H9 (cell line): ENCODE measurements around the gene CPSF6. TPM values are rescaled to one million over a fixed set of nuclear protein-coding genes. Genes with fewer than 3 reads are reported as not detected.
A peak's percentile ranks its signal among the peaks of the same experiment; 100 is the strongest.

Experiments used
- DNase-seq: peaks from one replicate; pipeline ENCODE4 v3.0.0-alpha.2; 2017
- H2AFZ ChIP-seq: one replicate; pipeline ENCODE4 v1.6.1; 2013; ENCODE audit warnings: mild to moderate bottlenecking, low read length, control low read depth, moderate library complexity
- H2AK5ac ChIP-seq: 2 replicates; pipeline ENCODE4 v1.6.1; 2013; ENCODE audit warnings: low read length, control low read depth, mixed read lengths; ENCODE audit not compliant: insufficient read length
- H2BK120ac ChIP-seq: one replicate; pipeline ENCODE4 v1.6.1; 2013; ENCODE audit warnings: low read depth, mild to moderate bottlenecking, low read length, control low read depth, inconsistent platforms; ENCODE audit not compliant: poor library complexity, severe bottlenecking
- H2BK12ac ChIP-seq: 2 replicates; pipeline ENCODE4 v1.6.1; 2013; ENCODE audit warnings: low read length, control low read depth, mixed read lengths, low read depth; ENCODE audit not compliant: insufficient read length
- H2BK15ac ChIP-seq: 2 replicates; pipeline ENCODE4 v1.6.1; 2013; ENCODE audit warnings: low read depth, low read length, control low read depth
- H2BK20ac ChIP-seq: one replicate; pipeline ENCODE4 v1.6.1; 2013; ENCODE audit warnings: low read depth, mild to moderate bottlenecking, low read length, control low read depth, inconsistent platforms; ENCODE audit not compliant: poor library complexity, severe bottlenecking
- H2BK5ac ChIP-seq: 2 replicates; pipeline ENCODE4 v1.6.1; 2013; ENCODE audit warnings: low read length, control low read depth, mixed read lengths; ENCODE audit not compliant: insufficient read length
- H3K14ac ChIP-seq: 2 replicates; pipeline ENCODE4 v1.6.1; 2013; ENCODE audit warnings: low read length, control low read depth; ENCODE audit not compliant: insufficient read depth
- H3K18ac ChIP-seq: 2 replicates; pipeline ENCODE4 v1.6.1; 2013; ENCODE audit warnings: low read depth, mild to moderate bottlenecking, mixed read lengths, low read length, control low read depth; ENCODE audit not compliant: insufficient read length
- H3K23ac ChIP-seq: 2 replicates; pipeline ENCODE4 v1.6.1; 2013; ENCODE audit warnings: low read length, control low read depth, mixed read lengths, low read depth; ENCODE audit not compliant: insufficient read length
- H3K23me2 ChIP-seq: 2 replicates; pipeline ENCODE4 v1.6.1; 2013; ENCODE audit warnings: low read depth, mild to moderate bottlenecking, mixed read lengths, low read length, control low read depth; ENCODE audit not compliant: insufficient read length, poor library complexity, severe bottlenecking
- H3K27ac ChIP-seq: 2 replicates; pipeline ENCODE4 v1.5.1; 2013; ENCODE audit warnings: low read length, control low read depth, mixed read lengths, low read depth; ENCODE audit not compliant: insufficient read length
- H3K27me3 ChIP-seq: 2 replicates; pipeline ENCODE4 v1.6.1; 2013; ENCODE audit warnings: low read length, control low read depth, inconsistent platforms; ENCODE audit not compliant: insufficient read depth
- H3K4ac ChIP-seq: 2 replicates; pipeline ENCODE4 v1.6.1; 2013; ENCODE audit warnings: low read depth, mild to moderate bottlenecking, control low read depth, inconsistent platforms, low read length, moderate library complexity
- H3K4me1 ChIP-seq: 2 replicates; pipeline ENCODE4 v1.6.1; 2013; ENCODE audit warnings: low read length, control low read depth, inconsistent platforms; ENCODE audit not compliant: insufficient read depth
- H3K4me2 ChIP-seq: 2 replicates; pipeline ENCODE4 v1.6.1; 2013; ENCODE audit warnings: low read length, control low read depth, mixed read lengths; ENCODE audit not compliant: insufficient read length, insufficient read depth
- H3K56ac ChIP-seq: 2 replicates; pipeline ENCODE4 v1.6.1; 2013; ENCODE audit warnings: low read depth, mild to moderate bottlenecking, mixed read lengths, low read length, control low read depth; ENCODE audit not compliant: insufficient read length
- H3K79me1 ChIP-seq: 2 replicates; pipeline ENCODE4 v1.6.1; 2013; ENCODE audit warnings: low read depth, mild to moderate bottlenecking, moderate library complexity, low read length, control low read depth, inconsistent platforms; ENCODE audit not compliant: insufficient read depth, poor library complexity, severe bottlenecking
- H3K79me2 ChIP-seq: 2 replicates; pipeline ENCODE4 v1.6.1; 2013; ENCODE audit warnings: low read length, control low read depth, inconsistent platforms; ENCODE audit not compliant: insufficient read depth
- H3K9ac ChIP-seq: 2 replicates; pipeline ENCODE4 v1.6.1; 2013; ENCODE audit warnings: low read length, control low read depth, mixed read lengths; ENCODE audit not compliant: insufficient read length; ENCODE audit errors: extremely low read depth
- H3K9me3 ChIP-seq: one replicate; pipeline ENCODE4 v1.6.1; 2013; ENCODE audit warnings: low read depth, low read length, inconsistent platforms; ENCODE audit not compliant: control insufficient read depth
- H3T11ph ChIP-seq: one replicate; pipeline ENCODE4 v1.6.1; 2013; ENCODE audit warnings: mild to moderate bottlenecking, low read length, control low read depth, inconsistent platforms
- H4K20me1 ChIP-seq: one replicate; pipeline ENCODE4 v1.6.1; 2013; ENCODE audit not compliant: control insufficient read depth, insufficient read length, insufficient read depth
- H4K5ac ChIP-seq: 2 replicates; pipeline ENCODE4 v1.6.1; 2013; ENCODE audit warnings: low read depth, mild to moderate bottlenecking, mixed read lengths, low read length, control low read depth; ENCODE audit not compliant: insufficient read length
- H4K8ac ChIP-seq: replicated peaks from 2 replicates; pipeline ENCODE4 v1.6.1; 2013; ENCODE audit warnings: low read length, control low read depth, mixed read lengths, low read depth; ENCODE audit not compliant: insufficient read length
- H4K91ac ChIP-seq: 2 replicates; pipeline ENCODE4 v1.6.1; 2013; ENCODE audit warnings: low read depth, mild to moderate bottlenecking, moderate library complexity, mixed read lengths, low read length, control low read depth; ENCODE audit not compliant: insufficient read length
- H3K27ac Mint-ChIP-seq, 3 experiments: 2 replicates in 2 of 3; 3 replicates in 1 of 3; pipeline ENCODE4 v1.8.0; 2020 to 2021; ENCODE audit warnings: mixed read lengths in 3 of 3, mild to moderate bottlenecking in 1 of 3, moderate library complexity in 1 of 3
- H3K27me3 Mint-ChIP-seq: 2 replicates; pipeline ENCODE4 v1.8.0; 2021; ENCODE audit warnings: low read depth, mild to moderate bottlenecking, moderate library complexity, mixed read lengths
- H3K36me3 Mint-ChIP-seq, 3 experiments: 2 replicates in 2 of 3; 3 replicates in 1 of 3; pipeline ENCODE4 v1.8.0; 2020 to 2021; ENCODE audit warnings: low read depth in 3 of 3, mixed read lengths in 3 of 3; ENCODE audit not compliant: insufficient read depth in 1 of 3
- H3K4me1 Mint-ChIP-seq, 2 experiments: 2 replicates each; pipeline ENCODE4 v1.8.0; 2020; ENCODE audit warnings: mixed read lengths in 2 of 2
- H3K4me3 Mint-ChIP-seq, 2 experiments: 2 replicates in 1 of 2; 3 replicates in 1 of 2; pipeline ENCODE4 v1.8.0; 2020 to 2021; ENCODE audit warnings: mild to moderate bottlenecking in 2 of 2, mixed read lengths in 2 of 2, moderate library complexity in 1 of 2
- H3K9me3 Mint-ChIP-seq, 2 experiments: 2 replicates in 1 of 2; 3 replicates in 1 of 2; pipeline ENCODE4 v1.8.0; 2020; ENCODE audit warnings: mild to moderate bottlenecking in 2 of 2, mixed read lengths in 2 of 2, moderate library complexity in 1 of 2
- WGBS: extraction: QIAGEN DNeasy Blood & Tissue Kit; methylation state at CpG from one replicate; pipeline ENCODE4 v1.1.7; 2013; ENCODE audit warnings: missing lambda C conversion rate, low lambda C conversion rate, mixed read lengths; ENCODE audit not compliant: insufficient read length; ENCODE audit errors: extremely low coverage; 5-methylcytosine and 5-hydroxymethylcytosine counted together
- total RNA-seq: library from RNA; stranded (reverse); gene quantifications from 2 replicates; pipeline ENCODE4 v1.2.1, GENCODE V29; 2021
- TF ChIP-seq, protein P1 (sequence below): fragments of 200-600 bp; sonication (generic); conservative IDR thresholded peaks from 3 replicates; pipeline ENCODE4 v1.8.0; 2021; ENCODE audit warnings: antibody characterized with exemption, mild to moderate bottlenecking

CPSF6 gene
- total RNA-seq, 1 experiment from 2014 or later: 183 TPM

DNA sequence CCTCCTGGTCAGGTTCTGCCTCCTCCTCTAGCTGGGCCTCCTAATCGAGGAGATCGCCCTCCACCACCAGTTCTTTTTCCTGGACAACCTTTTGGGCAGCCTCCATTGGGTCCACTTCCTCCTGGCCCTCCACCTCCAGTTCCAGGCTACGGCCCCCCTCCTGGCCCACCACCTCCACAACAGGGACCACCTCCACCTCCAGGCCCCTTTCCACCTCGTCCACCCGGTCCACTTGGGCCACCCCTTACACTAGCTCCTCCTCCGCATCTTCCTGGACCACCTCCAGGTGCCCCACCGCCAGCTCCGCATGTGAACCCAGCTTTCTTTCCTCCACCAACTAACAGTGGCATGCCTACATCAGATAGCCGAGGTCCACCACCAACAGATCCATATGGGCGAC lies 19.3 kb downstream of the CPSF6 start:
- Histone ChIP-seq H3K9ac (no peak overlapping the region), H2BK15ac (no peak overlapping the region), H4K8ac (no peak overlapping the region), H4K5ac (no peak overlapping the region), H3K79me2 (peaks cover 4% of the 10 kb centered on the region; the same call in 1 of the 2 replicates), H2BK5ac (no peak overlapping the region), H3K4me1 (no peaks in the 10 kb centered on the region), H4K91ac (no peak overlapping the region), H3K79me1 (peaks cover 7% of the 10 kb centered on the region), H3K9me3 (no peaks in the 10 kb centered on the region), H3K14ac (no peak overlapping the region), H3K23ac (no peak overlapping the region), H3K4ac (no peak overlapping the region), H2BK20ac (no peak overlapping the region), H3K4me2 (no peak overlapping the region), H3K56ac (no peak overlapping the region), H3K23me2 (no peaks in the 10 kb centered on the region), H2AFZ (no peak overlapping the region), H2BK12ac (no peak overlapping the region), H2AK5ac (no peak overlapping the region), H3T11ph (no peak overlapping the region), H3K18ac (no peak overlapping the region), H4K20me1 (no peaks in the 10 kb centered on the region), H2BK120ac (no peak overlapping the region), H3K27ac (no peak overlapping the region), H3K27me3 (no peaks in the 10 kb centered on the region)
- WGBS: no CpG with 5 or more reads among the region's 10 CpGs
- TF ChIP-seq, protein P1, sequence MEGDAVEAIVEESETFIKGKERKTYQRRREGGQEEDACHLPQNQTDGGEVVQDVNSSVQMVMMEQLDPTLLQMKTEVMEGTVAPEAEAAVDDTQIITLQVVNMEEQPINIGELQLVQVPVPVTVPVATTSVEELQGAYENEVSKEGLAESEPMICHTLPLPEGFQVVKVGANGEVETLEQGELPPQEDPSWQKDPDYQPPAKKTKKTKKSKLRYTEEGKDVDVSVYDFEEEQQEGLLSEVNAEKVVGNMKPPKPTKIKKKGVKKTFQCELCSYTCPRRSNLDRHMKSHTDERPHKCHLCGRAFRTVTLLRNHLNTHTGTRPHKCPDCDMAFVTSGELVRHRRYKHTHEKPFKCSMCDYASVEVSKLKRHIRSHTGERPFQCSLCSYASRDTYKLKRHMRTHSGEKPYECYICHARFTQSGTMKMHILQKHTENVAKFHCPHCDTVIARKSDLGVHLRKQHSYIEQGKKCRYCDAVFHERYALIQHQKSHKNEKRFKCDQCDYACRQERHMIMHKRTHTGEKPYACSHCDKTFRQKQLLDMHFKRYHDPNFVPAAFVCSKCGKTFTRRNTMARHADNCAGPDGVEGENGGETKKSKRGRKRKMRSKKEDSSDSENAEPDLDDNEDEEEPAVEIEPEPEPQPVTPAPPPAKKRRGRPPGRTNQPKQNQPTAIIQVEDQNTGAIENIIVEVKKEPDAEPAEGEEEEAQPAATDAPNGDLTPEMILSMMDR: no peak
- Mint-ChIP-seq H3K4me3 (no peak overlapping the region), H3K27me3 (no peaks in the 10 kb centered on the region), H3K4me1 (no peaks in the 10 kb centered on the region), H3K9me3 (no peaks in the 10 kb centered on the region), H3K27ac (peak overlapping the region in 2 of 3 experiments; percentile 33 to 42; a peak in 1 of 7 replicates), H3K36me3 (peaks cover 48 to 83% (median 74%) of the 10 kb centered on the region in 3 experiments)
- no peak for DNase-seq
